HG03139 (cell line): ENCODE results near the gene EPB41L3.
"Not testable (repeated sequence)": the region's sequence is repeated elsewhere in the genome, so short reads cannot be mapped to it uniquely, and the experiment has no call there.

Source experiments
- ATAC-seq: cut with Tn5 transposase; IDR thresholded peaks from one replicate; pipeline ENCODE4 v1.9.1; 2021; ENCODE audit not compliant: unreplicated experiment

Gene EPB41L3

DNA sequence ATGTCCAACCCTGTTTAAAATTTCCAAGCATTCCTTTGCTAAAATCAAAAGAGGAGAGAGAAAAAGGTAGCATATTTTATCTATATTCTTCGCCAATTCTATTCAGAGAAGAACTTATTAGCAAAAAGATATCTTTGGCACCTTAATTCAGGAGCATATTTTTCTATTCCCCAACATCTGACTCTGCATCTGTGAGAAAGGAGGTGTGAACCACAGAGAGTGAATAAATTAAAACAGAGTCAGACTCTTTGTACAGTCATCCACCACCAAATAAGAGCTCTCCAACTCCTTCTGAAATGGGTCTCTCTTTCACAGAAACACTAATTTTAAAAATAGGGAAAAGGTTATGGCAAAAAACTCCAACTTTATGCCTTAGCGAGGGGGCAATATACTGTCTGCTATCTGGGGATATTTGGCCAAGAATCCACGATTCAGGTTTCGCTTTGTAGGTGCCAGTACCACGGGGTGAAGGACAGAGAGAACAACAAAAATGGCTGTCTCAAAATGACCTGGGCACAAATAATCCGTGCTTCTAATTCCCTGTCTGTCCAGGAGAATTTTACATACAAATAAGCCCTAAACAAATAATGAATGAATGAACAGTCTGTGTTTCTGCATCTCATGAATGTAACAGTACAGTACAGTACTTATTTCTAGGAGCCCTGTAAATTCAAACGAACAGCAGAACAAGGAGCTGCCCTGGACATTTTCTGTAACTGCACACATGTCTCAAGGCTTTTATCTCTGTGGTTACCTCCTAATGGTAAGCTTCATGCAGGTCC lies 43.4 kb downstream of the EPB41L3 start:
- ATAC-seq, result no peak

DNA sequence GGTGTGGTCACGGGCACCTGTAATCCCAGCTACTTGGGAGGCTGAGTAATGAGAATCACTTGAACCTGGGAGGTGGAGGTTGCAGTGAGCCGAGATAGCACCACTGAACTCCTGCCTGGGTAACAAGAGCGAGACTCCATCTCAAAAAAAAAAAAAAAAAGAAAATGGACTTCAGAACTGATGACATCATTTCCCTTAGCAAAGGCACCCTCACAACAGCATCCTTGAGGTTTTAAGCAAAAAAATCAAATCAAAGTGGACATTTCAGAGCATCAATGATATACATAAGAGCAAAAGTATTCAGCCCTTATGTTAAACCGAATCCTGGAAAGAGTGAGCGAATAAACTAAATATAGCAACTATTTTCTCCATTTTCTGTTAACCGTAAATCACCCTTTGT lies 45.3 kb downstream of the EPB41L3 start:
- no peak for ATAC-seq

- no peak for ATAC-seq
These were observed 47.5 kb downstream of the EPB41L3 start for GRCh38 chr18:5496305-5496704.

DNA sequence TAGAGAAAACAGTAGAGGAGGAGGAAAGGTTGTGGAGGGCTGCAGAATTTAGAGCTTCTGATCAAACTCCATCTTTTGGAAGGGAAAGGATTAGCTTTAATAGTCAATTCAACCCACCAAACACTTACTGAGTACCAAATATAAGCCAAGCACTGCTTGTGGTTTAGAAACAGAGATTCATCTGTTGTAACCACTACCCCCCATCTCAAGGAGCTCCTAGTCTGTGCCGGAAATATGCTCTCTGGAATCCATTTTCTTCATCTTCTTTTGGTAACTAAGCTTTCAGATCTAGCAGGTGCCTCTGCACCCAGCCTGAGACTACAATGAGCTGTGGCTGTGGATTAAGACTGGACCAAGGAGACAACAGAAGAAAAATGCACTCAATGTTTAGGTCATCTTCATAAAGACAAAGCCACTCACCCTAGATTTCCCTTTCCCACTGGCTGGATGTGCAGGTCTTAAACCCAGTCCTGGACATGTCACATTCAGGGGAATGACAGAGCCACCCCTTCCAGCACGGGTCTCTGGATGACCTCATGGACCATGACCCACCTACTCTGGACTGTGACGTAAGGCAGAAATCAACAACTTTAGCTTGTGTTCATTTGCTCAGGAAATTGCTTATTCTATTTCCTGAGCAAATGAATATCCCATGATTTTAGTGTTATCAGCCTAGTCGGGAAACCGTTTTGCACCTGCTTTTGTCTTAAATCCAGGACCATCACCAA lies 52.9 kb downstream of the EPB41L3 start:
- ATAC-seq, result no peak

DNA sequence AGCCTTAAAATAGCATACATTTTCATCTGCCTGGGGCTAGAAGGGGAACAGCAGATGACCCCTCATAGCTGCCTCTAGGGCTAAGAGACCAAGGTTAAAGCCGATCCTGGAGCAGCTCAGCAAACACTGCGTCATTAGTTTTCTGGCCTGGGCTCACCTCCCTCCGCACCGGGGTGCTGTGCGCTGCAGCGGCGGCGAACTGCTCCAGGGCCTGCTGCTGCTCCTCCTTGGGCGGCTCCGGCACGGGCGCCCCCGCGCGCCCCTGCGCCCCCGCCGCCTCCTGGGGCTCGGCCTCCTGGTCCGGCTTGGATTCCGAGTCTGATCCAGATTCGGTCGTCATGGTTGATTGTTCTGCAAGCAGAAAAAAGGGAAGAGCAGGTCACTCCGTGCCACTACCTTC lies 55.0 kb downstream of the EPB41L3 start:
- no peak for ATAC-seq

DNA sequence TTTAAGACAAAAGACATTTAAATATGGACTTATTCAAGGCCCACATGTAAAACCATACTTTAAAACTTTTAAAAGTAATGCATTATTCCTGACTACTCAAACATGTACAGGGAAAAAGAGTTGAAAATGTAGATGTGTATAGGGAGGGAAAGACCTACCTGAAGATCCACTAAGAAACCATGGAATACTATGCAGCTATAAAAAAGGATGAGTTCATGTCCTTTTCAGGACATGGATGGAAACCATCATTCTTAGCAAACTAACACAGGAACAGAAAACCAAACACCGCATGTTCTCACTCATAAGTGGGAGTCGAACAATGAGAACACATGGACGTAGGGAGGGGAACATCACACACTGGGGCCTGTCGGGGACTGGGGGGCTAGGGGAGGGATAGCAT lies 55.8 kb downstream of the EPB41L3 start:
- ATAC-seq, result not testable (repeated sequence)

DNA sequence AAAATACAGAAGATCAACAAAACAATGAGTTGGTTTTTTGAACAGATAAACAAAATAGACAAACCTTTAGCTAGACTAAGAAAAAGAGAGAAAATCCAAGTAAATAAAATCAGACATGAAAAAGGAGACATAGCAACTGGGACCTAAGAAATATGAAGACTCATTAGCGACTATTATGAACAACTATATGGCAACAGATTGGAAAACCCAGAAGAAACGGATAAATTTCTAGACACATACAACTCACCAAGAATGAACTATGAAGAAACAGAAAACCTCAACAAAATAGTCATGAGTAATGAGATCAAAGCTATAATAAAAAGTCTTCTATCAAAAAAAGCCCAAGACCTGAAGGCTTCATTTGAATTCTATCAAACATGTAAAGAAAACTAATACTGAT lies 59.3 kb downstream of the EPB41L3 start:
- no peak for ATAC-seq

GRCh38 chr18:5481621-5482020 lies 62.2 kb downstream of the EPB41L3 start:
- no peak for ATAC-seq

- no peak for ATAC-seq
These were observed 65.5 kb downstream of the EPB41L3 start for GRCh38 chr18:5478261-5478660.

GRCh38 chr18:5476961-5477800 lies 66.6 kb downstream of the EPB41L3 start:
- ATAC-seq, result no peak

DNA sequence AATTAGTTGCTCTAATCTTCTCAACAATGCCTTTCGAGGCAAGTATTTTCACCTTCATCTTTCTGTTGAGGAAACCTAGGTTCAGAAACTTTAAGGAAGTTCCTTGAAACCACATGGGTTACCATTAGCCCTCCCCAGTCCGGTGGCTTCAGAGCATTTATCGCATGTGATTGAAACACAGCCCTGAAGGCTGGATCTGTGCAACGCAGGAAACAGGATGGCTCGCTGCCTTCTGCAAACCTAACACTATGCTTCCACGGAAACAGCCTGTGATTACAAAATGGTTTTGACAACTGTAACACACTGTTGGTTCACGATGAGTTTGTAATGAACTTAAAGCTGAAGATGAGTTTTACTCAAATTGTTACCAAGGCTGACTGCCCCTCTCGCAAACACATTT lies 68.5 kb downstream of the EPB41L3 start:
- no peak for ATAC-seq

DNA sequence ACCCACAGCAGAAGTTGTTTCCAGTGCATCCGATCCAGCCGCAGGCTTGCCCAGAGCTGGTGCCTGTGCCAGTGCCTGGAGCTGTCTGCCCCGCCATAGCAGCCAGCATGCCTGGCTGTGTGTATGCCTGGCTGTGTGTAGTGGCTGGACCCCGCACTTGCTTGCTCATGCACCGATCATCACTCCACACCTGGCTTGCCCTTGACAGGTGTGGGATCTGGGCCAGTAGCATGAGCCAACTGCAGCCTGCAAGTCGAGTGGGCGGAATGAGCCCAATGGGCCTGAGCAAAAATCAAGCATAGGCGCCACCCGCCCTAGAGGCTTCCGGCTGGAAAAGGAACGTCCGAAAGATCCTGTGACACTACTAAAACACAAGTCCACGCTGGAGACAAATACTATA lies 74.5 kb downstream of the EPB41L3 start:
- ATAC-seq, result no peak

GRCh38 chr18:5468394-5468793 lies 75.4 kb downstream of the EPB41L3 start:
- ATAC-seq, result no peak

- ATAC-seq, result no peak
These were observed 76.1 kb downstream of the EPB41L3 start for GRCh38 chr18:5467671-5468070.

DNA sequence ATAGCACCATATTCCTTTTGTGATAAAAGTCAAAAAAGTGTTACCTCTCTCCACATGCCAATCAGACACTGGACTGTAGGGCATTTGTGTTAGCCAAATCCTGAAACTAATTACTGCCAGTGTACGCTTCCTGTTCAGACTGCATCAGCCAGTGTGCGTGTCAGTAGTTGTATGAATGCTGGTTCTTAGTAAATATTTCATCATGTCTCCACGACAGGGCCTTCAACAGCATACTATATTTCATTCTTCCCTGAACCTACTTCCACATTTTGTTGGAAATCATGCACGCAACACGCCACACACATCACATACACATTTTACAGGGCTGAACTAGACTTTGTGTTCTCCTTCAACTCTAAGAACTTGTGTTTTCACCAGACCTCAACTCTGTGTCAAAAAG lies 77.5 kb downstream of the EPB41L3 start:
- no peak for ATAC-seq

DNA sequence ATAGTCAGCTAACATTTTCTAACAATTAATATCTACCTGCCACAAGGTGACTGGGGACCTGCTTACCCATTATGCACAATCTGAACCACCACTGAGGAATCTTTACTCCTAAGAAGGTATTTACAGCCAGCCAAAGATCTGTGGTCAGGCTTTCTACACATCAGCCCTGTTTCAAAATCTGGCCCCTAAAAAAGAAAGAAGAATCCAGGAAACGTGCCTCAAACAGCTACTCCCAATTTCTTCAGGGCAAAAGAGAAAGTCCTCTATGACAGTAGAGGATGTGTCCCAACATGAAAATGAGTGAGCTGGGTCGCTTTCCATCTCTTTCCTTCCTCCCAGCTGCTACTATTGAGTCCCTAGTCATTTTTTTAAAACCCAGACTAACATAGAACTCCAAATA lies 79.5 kb downstream of the EPB41L3 start:
- no peak for ATAC-seq

- ATAC-seq, result no peak
These were observed 80.0 kb downstream of the EPB41L3 start for GRCh38 chr18:5463831-5464230.

DNA sequence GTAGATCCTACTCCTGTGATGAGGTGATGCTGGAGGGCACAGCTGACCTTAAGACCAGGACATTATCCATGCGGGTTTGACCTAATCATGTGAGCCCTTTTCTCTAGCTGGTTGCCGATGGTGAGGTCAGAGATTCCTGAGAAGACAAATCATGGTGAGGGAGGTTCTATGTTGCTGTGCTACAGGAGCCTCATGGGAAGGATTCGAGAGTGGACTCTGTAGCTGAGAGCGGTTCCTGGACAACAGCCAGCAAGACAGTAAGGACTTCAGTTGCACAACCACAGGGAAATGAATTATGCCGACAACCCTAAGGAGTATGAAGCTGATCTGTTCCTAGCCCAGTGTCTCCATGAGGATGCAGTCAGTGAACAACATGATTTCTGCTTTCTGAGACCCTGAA lies 80.4 kb downstream of the EPB41L3 start:
- no peak for ATAC-seq

GRCh38 chr18:5462227-5462626 lies 81.6 kb downstream of the EPB41L3 start:
- no peak for ATAC-seq

- no peak for ATAC-seq
These were observed 82.8 kb downstream of the EPB41L3 start for GRCh38 chr18:5461041-5461440.

DNA sequence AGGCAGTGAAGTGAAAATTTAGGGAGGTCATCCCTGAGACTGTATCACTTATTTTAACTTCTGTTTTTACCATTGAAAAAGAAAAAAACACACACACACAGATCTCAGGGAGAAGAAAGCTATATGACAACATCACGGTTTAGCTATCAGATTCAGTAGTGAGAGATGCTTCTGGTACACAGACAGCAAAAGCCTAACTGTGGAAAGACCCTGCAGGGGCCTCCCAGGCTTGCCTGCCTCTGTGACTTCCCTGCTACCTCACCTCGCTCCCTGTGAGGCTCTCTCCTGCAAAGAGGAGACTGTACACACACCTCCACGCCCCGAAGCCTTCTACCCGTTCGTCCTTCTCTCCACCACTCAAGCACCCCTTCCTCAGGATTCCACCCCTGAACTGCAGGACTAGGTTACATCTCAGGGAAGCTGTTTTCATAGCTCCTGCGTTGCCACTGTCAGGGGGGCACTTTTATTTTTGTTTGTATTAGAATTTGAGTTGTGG lies 86.3 kb downstream of the EPB41L3 start:
- ATAC-seq, result no peak
